GM21576 (cell line): ENCODE measurements around the gene ASPA.
"Not testable (repeated sequence)": the region's sequence is repeated elsewhere in the genome, so short reads cannot be mapped to it uniquely, and the experiment has no call there.

Source experiments
- ATAC-seq: cut with Tn5 transposase; IDR thresholded peaks from one replicate; pipeline ENCODE4 v1.9.1; 2021; ENCODE audit warnings: mild to moderate bottlenecking, moderate library complexity; ENCODE audit not compliant: unreplicated experiment

Gene ASPA

DNA sequence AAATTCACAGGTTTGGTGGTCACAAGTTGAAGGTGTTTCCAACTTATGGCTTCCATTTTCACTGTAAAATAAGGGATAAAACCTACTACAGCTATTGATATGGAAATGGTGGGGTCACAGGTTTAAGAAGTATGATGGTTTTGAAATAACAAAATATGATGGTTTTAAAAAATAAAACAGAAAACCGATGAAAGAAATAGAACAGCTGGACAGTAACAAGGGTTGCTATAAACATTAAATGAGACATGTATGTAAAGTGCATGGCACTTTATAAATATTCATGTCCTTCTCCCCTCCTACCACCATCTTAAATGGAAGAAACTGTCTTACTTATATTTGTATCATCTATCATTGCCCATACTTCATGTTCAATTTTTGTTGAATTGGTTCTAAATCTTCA lies 31.3 kb downstream of the ASPA start:
- no peak for ATAC-seq

GRCh38 chr17:3507869-3508268 lies 32.1 kb downstream of the ASPA start:
- ATAC-seq: no peak

DNA sequence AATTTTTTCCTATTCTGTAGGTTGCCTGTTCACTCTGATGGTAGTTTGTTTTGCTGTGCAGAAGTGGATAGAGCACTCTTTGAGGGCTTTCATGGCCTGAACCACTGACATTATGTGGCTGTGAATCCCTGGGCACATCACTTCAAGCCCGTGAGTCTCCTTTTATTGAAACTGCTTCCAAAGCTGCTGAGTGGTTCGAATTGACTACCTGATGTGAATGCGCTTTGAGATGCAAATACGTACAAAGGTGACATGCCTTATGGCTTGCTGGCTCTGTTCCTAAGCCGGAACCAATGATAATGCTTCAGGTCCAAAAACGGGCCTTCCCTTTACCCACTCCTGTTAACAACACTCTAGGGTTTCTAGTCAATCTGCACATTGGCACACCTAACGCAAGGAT lies 34.3 kb downstream of the ASPA start:
- no peak for ATAC-seq

- no peak for ATAC-seq
These were observed 36.2 kb downstream of the ASPA start for GRCh38 chr17:3511852-3512504.

GRCh38 chr17:3512505-3513171 lies 36.8 kb downstream of the ASPA start:
- no peak for ATAC-seq

DNA sequence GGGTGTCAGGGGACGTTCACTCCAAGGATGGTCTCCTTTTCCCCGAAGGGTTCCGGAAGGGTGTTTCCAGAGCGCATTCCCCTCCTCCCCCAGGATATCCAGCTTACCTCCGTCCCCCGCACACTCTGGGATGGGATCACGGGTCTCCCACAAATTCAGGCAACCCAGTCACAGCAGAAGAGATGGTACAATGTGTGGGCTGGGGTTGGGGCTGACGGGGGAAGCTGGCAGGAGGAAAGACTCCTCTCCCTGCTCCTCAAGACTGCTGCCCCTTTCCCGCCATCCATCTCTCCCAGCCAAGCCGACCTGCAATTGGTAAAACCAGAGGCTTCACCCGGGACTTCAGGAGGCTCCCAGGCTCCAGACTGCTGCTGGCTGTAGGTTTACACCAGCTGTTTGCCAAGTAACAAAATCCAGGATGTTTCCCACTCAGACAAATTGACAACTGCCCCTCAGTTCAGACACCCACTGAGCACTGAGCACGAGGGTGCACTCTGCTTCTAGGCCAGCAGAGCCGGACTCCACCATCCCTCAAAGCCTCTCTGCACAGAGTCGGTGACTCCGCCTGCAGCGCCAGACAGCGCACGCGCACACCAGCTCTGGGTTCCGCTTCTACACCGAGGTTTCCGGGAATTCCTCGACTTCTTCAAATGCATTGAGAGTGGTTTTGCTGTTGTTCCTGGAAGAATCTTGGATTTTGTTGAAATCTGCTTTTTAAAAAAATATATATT lies 37.7 kb downstream of the ASPA start:
- ATAC-seq: no peak

DNA sequence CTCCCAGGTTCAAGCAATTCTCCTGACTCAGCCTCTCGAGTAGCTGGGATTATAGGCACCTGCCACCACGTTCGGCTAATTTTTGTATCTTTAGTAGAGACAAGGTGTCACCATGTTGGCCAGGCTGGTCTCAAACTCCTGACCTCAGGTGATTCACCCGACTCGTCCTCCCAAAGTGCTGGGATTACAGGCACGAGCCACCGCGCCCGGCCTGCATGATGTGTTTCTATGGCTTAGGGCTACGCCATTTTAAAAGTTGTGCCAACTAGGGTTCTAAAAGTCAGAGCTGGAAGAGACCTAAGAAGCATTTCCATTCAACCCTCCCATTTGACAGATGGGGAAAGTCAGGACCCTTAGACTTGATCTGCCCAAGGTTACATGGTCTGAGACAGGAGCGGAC lies 38.4 kb downstream of the ASPA start:
- not testable (repeated sequence) for ATAC-seq

DNA sequence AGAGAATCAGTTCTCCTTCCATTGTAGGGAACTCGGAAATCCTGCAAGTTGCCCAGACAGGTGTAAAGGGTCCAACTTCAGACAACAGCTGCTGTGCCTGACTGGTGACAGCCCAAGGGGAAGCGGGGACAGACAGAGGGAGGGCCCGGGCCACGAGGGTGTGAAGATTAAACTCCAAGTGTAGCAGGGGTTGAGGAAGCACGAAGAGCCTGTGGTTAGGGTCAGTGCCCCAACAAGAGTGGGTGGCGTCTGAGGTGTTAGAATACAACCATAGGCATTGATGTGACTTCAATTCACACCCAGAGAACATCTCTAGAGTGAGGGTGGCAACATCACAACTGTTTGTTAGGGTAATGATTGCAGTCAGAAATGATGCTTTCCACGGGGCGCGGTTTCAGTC lies 39.1 kb downstream of the ASPA start:
- no peak for ATAC-seq

DNA sequence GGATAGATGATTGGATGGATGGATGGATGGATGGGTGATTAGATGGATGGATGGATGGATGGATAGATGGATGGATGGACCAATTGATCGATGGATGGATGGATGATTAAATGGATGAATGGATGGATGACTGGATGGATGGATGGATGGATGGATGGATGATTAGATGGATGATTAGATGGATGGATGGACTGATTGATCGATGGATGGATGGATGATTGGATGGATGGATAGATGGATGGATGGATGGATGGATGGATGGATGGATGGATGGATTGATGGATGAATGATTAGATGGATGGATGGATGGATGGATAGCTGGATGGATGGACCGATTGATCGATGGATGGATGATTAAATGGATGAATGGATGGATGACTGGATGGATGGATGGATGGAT lies 43.7 kb downstream of the ASPA start:
- not testable (repeated sequence) for ATAC-seq

DNA sequence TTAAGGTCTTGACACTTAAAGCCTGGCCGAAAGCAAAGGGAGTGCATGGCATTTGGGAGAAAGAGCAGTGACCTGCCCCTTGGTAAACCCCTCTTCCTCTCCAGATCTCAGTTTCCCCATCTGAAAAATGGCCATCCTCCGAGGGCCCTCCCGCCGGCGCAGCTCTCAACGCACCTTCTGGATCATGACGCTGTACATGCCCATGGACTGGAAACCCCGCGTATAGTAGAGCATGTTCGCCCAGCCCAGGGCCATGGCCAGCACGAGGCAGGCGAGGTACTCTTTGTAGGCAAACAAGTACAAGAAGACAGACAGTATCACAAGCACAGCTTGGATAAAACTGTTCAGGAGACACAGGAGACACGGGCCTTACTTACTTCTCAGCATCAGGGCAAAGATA lies 48.2 kb downstream of the ASPA start:
- ATAC-seq: no peak

DNA sequence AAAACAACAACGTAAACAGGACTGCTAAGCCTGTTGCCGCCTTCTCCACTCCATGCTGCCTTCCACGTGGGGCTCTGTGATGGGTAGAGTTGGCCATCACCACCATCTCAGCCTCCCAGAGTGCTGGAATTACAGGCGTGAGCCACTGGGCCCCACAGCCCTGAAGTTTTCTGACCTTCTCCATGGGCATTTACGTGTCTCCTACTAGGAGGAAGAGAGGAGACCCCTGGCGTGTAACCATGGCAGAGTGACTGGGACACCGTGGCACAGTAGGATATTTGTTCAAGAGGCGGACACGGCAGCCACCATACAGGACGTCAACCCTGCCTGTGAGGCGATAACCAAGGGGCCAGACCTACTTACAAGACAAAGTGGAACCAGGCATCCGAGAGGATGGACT lies 50.7 kb downstream of the ASPA start:
- no peak for ATAC-seq

DNA sequence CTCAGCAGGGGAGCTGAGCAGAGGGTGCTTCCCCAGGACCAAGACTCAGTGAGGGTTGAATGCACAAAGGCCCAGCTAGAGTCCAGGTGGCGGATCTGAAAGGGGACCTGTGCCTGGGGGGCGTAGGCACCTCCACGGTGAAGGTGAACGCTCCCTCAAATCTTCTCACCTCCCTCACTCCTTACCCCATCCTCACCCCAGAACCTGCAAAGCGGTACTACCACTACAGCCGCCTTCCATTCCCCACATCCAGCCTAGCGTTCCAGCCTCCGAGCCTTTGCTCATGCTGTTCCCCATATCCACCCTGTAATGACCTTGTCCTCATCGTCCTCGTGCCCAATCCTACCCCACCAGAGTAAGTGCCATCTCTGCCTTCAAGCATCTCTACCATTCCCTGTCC lies 51.2 kb downstream of the ASPA start:
- ATAC-seq: no peak

DNA sequence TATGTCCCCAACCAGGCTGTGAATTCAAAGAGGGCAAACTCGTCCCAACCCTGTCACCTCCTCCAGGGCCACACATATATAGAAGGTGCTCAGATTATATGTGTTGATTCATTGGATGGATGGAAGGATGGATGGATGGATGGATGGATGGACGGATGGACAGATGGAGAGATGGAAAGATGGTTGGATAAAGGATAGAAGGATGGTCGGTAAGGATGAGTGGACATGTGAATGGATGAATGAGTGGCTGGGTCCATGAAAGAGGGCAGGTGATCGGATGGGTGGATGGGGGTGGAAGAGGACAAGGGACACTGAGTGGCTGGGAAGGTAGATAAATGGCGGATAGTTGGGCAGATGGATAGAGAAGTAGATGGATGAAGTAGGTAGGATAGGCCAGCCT lies 51.7 kb downstream of the ASPA start:
- ATAC-seq: no peak

DNA sequence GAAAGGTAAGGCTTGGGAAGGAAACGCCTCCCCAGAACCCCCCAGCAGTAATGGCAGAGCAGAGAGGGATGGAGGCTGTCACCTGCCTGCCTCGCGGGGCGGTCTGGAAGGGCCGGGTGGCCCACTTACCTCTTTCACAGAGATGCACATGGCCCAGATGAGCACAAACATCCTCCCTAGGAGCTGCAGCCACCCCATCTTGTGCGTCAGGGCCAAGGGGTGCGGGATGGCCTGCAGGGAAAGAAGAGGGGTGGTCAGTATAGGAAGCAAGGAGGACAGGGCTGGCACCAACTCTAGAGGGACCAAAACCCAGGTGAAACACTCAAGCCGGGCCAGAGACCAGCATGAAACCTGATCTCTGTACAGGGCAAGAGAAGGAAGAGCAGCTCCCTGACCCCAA lies 52.1 kb downstream of the ASPA start:
- no peak for ATAC-seq

DNA sequence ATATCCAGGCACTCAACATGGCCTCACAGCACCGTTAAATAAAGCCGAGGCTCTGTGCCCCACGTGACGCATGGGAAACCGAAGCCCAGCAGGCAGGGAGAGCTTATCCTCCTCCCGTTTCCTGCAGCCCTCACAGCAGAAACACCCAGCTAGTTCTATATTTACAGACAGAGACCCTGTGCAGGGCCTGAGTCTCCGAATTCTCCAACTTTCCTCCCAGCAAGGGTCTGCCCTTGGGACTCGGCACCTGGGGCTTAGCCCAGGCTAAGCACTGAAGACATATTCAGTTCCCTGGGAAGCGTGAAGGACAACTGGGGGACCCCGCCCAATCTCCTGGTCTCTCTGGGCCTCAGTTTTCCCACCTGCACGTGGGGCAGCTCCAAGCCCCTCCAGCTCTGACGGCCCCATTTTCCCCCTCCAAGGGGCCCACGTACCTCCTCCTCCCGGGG lies 52.6 kb downstream of the ASPA start:
- no peak for ATAC-seq

DNA sequence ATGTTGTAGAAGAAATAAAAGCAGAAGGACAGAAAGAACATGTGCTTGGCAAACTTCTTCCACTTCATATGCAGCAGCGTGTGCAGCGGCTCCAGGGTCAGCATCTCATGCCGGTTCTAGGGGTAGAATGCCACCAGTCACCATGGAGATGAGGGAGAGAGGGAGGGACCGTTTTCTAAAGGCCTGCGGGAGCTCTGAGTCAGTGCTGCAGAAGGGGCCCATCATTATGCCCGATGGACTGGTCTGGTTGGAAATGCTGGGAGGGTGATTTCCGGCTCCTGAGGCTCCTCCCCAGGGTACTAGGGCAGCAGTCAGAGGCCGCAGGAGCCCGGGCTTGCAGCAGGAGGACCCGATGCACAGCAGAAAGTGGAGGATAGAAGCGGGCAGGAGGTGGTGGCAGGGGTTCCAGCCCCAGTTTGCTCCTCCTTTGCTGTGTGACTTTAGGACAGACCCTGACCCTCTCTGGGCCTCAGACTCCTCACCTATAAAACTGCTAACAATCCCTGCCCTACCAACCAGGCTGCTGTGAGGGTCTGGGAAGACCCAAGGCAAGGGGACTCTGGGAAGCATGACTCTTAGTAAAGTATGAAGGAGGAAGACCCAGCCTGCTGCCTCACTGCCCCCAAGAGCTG lies 53.2 kb downstream of the ASPA start:
- no peak for ATAC-seq

DNA sequence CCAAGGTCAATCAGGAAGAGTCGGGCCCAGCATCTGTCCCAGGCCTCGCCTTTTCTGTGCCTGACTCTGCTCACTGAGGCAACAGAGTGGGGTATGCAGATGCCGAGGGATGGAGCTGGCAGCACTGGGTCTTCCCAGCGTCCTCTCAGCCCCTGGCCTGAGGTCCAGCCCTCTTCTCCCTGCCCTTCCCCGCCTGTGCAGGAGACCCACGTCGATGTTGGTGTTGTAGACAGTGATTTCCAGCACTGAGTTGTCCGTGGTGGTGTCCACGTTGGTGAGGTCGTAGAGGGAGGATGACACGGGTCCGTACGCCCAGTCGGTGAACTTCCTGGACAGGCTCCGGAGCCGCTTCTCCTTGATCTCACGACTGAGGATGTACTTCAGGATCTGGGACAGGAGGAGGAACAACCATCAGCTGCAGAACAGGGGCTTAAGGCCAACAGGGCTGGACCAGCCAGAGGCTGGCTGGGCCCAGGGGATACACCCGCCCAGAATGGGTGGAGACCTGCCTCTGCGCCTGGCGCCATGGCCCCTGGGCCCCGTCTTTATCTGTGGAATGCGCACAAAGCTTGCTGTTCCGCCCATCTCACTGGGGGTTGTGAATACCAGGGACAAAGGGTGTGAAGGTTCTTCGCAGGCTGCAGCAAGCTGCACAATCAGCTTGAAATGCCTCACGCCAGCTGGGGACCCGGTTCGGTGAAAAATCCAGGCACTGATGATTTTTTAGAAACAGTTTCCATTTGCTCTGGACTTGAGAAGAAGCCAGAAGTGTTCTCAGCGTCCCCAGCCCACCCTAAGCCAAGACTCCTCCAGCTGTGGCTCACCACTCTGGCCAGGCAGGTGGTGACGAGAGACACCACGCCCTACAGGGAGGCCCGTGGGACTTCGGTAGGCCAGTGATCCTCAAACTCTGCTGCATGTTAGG lies 54.3 kb downstream of the ASPA start:
- no peak for ATAC-seq

DNA sequence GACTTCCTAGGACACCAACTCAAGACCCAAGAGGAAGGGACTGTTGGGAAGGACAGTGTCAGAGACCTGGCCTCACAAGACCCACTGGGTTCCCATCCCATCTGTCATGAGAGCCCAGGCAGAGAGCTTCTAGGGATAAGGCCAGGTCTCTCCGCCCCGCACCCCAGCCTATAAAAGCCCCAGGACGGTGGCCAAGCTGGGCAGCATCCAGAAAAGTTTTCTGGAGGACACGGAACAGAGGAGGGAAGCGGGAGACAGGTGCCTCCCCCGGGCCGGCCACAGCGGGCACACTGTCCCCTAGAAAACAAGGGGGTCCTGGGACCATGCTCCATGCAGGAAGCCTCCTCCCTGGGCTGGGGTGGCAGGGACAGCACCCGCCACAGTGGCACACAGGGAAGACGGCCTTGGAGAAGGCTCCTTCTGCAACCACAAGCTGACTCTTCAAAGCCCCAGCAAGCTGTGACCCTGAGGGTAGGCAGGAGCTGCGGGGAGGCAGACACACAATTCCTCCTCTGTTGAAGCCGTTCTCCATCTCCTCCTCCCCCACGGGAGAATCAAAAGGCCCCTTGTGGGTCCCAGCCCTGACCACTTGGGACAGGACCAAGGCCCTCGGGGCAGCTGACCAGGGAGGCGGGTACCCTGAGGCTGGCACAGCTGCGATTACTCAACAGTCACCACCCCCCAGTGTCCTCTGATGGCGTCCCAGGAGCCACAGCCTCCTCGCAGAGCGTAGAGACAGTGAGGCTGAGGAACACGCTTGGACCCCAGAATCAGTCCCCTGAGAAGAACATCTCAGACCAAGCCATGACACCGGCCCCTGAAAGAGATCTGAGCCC lies 55.7 kb downstream of the ASPA start:
- ATAC-seq: no peak

GRCh38 chr17:3532106-3532858 lies 56.5 kb downstream of the ASPA start:
- ATAC-seq: no peak
